AG04450 (cell line): Measurements from ENCODE around the gene ST3GAL4. TPM values are rescaled to one million over a fixed set of nuclear protein-coding genes. Genes with fewer than 3 reads are reported as not detected.

ENCODE experiments used
- CTCF ChIA-PET: fragments of 300-600, 350-600 bp; formaldehyde crosslinking; extraction: SDS; loops from one replicate; lab custom pipeline; 2022; ENCODE audit warnings: antibody characterized with exemption, inconsistent platforms; lab: Charles Lee
- POLR2A ChIA-PET: fragments of 350-600 bp; formaldehyde crosslinking; extraction: SDS; loops from one replicate; lab custom pipeline; 2021; ENCODE audit warnings: antibody characterized with exemption, inconsistent platforms; lab: Yijun Ruan, JAX
- DNase-seq: peaks from one replicate; pipeline ENCODE4 v3.0.0-alpha.2; 2011; ENCODE audit warnings: low read depth, low spot score
- H3K27ac ChIP-seq: one replicate; pipeline ENCODE4 v1.5.1; 2012; ENCODE audit warnings: low read depth, low read length, control low read depth
- H3K27me3 ChIP-seq: one replicate; pipeline ENCODE4 v1.6.0; 2012; ENCODE audit warnings: low read length; ENCODE audit not compliant: control insufficient read depth, insufficient read depth
- H3K4me3 ChIP-seq: 2 replicates; pipeline ENCODE4 v1.5.1; 2011; ENCODE audit warnings: mild to moderate bottlenecking, low read depth, low read length, control low read depth
- H3K9me3 ChIP-seq: 2 replicates; pipeline ENCODE4 v1.5.1; 2012; ENCODE audit warnings: low read length; ENCODE audit not compliant: control insufficient read depth, insufficient read depth
- CTCF ChIP-seq: IDR thresholded peaks from 2 replicates; pipeline ENCODE4 v1.5.1; 2011; ENCODE audit warnings: low read depth, low read length, control low read depth, inconsistent platforms
- polyA plus RNA-seq: library from polyadenylated mRNA; depleted of rRNA; stranded (reverse); fragments of >200 nt; gene quantifications from 2 replicates; pipeline ENCODE4 v1.2.3, GENCODE V29; 2011

The ST3GAL4 gene
- polyA plus RNA-seq, 1 experiment = 13.1 TPM

- POLR2A ChIA-PET = interaction anchor here (1.3 kb wide), 1 partner anchor 14 kb away, joined by 3 read pairs; the partner anchor contains the start of gene ST3GAL4
- DNase-seq = no peak
- no peak overlapping the region for H3K27ac ChIP-seq
- no peaks in the 10 kb centered on the region for H3K9me3 ChIP-seq
- no peak overlapping the region for H3K4me3 ChIP-seq
- no peak for TF ChIP-seq CTCF
- no peaks in the 10 kb centered on the region for H3K27me3 ChIP-seq
- CTCF ChIA-PET = interaction anchor here (1.2 kb wide), 1 partner anchor 17 kb away, joined by 3 read pairs; no protein-coding TSS in a partner anchor
Measured at GRCh38 chr11:126340960-126341606, 14.4 kb upstream of the ST3GAL4 start.

DNA sequence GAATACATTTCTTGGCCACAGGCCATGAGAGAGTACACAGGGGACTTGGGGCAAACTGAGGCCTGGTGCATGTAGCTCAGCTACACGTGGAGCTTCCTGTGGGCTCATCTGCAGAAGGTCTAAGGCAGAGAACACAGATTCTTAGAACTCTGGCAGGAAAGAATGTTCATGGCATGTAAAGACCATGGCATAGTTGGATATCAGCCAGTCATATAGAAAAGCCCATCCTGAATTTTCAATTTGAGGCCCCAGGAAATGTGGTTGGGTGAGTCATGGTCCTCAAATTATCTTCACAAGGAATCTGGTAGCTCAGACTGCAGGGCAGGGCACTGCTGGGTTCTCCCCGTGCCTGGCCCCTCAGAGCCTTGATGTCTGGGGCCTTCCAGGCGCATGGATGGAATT is 13.7 kb upstream of the ST3GAL4 start:
- H3K27me3 ChIP-seq = no peaks in the 10 kb centered on the region
- CTCF ChIA-PET = interaction anchor here (1.2 to 1.6 kb wide), 2 partner anchors 16 to 139 kb away, joined by 3 to 6 read pairs; no protein-coding TSS in a partner anchor
- H3K9me3 ChIP-seq = no peaks in the 10 kb centered on the region
- POLR2A ChIA-PET = interaction anchor here (1.3 kb wide), 1 partner anchor 14 kb away, joined by 3 read pairs; the partner anchor contains the start of gene ST3GAL4
- no peak for DNase-seq
- no peak overlapping the region for H3K27ac ChIP-seq
- no peak overlapping the region for H3K4me3 ChIP-seq
- TF ChIP-seq CTCF = no peak

GRCh38 chr11:126343051-126343450 is 12.4 kb upstream of the ST3GAL4 start:
- Histone ChIP-seq H3K9me3 (no peaks in the 10 kb centered on the region), H3K27me3 (no peaks in the 10 kb centered on the region), H3K27ac (no peak overlapping the region), H3K4me3 (no peak overlapping the region)
- no peak for TF ChIP-seq CTCF
- ChIA-PET POLR2A (no interaction called here), CTCF (interaction anchor here (1.6 kb wide), 1 partner anchor 138 kb away, joined by 6 read pairs; no protein-coding TSS in a partner anchor)
- no peak for DNase-seq

GRCh38 chr11:126344141-126345080 is 11.1 kb upstream of the ST3GAL4 start:
- TF ChIP-seq CTCF = no peak
- Histone ChIP-seq H3K4me3 (no peak overlapping the region), H3K9me3 (no peaks in the 10 kb centered on the region), H3K27me3 (no peaks in the 10 kb centered on the region), H3K27ac (no peak overlapping the region)
- DNase-seq = no peak
- POLR2A ChIA-PET = no interaction called here
- CTCF ChIA-PET = no interaction called here

GRCh38 chr11:126345283-126345682 is 10.2 kb upstream of the ST3GAL4 start:
- CTCF ChIA-PET = no interaction called here
- DNase-seq = no peak
- POLR2A ChIA-PET = no interaction called here
- Histone ChIP-seq H3K4me3 (no peak overlapping the region), H3K9me3 (no peaks in the 10 kb centered on the region), H3K27me3 (no peaks in the 10 kb centered on the region), H3K27ac (no peak overlapping the region)
- no peak for TF ChIP-seq CTCF
